Activated CD4-positive, alpha-beta T cell treated with anti-CD3 and anti-CD28 coated beads, Interleukin-2, amount 50 U/mL, for 24 hours (primary cell): ENCODE data around the gene CSAD.

Source experiments
- DNase-seq, 2 donors: peaks; one replicate each; pipeline ENCODE4 v3.0.0-alpha.2; 2020; ENCODE audit warnings: low read depth in 1 of 2, low spot score in 1 of 2

CSAD gene

GRCh38 chr12:53200107-53200457, 19.4 kb upstream of the CSAD start:
- DNase-seq: no peak

GRCh38 chr12:53199700-53200099, 19.0 kb upstream of the CSAD start:
- DNase-seq: no peak

- DNase-seq: no peak
Observed at GRCh38 chr12:53198486-53199110, 17.9 kb upstream of the CSAD start.

GRCh38 chr12:53197011-53197640, 16.4 kb upstream of the CSAD start:
- DNase-seq: no peak

- DNase-seq: no peak
Observed at GRCh38 chr12:53196486-53196885, 15.8 kb upstream of the CSAD start.

- DNase-seq: no peak
Observed at GRCh38 chr12:53195516-53196420, 15.0 kb upstream of the CSAD start.

GRCh38 chr12:53194973-53195372, 14.2 kb upstream of the CSAD start:
- no peak for DNase-seq

GRCh38 chr12:53193985-53194716, 13.4 kb upstream of the CSAD start:
- DNase-seq: no peak

- no peak for DNase-seq
Observed at GRCh38 chr12:53193040-53193439, 12.3 kb upstream of the CSAD start.

GRCh38 chr12:53192531-53193021, 11.9 kb upstream of the CSAD start:
- no peak for DNase-seq

GRCh38 chr12:53191885-53192530, 11.3 kb upstream of the CSAD start:
- no peak for DNase-seq

- DNase-seq: no peak
Observed at GRCh38 chr12:53191096-53191884, 10.6 kb upstream of the CSAD start.

- no peak for DNase-seq
Observed at GRCh38 chr12:53190108-53190729, 9.5 kb upstream of the CSAD start.

GRCh38 chr12:53187145-53187899, 6.6 kb upstream of the CSAD start:
- no peak for DNase-seq

- DNase-seq: no peak
Observed at GRCh38 chr12:53186745-53187144, 6.0 kb upstream of the CSAD start.

GRCh38 chr12:53185582-53186153, 4.9 kb upstream of the CSAD start:
- DNase-seq: no peak

GRCh38 chr12:53184828-53185227, 4.1 kb upstream of the CSAD start:
- DNase-seq: no peak

- DNase-seq: no peak
Observed at GRCh38 chr12:53182903-53183302, 2.2 kb upstream of the CSAD start.

GRCh38 chr12:53181935-53182334, 1.2 kb upstream of the CSAD start:
- DNase-seq: no peak
